Amygdala (tissue), 56 donors: ENCODE measurements around the gene AAMP.

Source experiments
- DNase-seq, 56 donors: peaks; one replicate each; lab custom pipeline; 2025; lab: John Stamatoyannopoulos, UW

The AAMP gene

GRCh38 chr2:218229851-218230250 lies 40.1 kb downstream of the AAMP start:
- DNase-seq: no peak

DNA sequence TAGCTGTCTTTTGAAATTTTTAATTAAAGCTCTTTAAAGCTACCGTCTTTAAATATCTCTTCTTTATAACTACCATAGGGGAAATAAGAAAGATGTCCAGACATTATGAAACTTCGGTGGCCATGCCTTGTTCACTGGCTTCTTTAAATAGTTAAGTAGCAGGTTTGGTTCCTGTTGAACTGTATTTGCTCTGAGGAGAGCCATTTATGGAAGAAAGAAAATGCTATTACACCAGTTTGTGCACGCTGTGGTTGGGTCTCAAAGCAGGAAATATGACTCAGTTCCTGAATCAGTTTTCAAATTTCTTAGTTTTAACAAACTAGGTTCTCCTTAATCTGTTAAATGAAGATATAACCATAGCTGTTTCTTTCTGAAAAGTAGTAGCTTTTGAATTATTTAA lies 40.7 kb downstream of the AAMP start:
- DNase-seq: peak in 1 of 56 donors; percentile 2

- DNase-seq: no peak
Observed at GRCh38 chr2:218228366-218229090, 41.4 kb downstream of the AAMP start.

DNA sequence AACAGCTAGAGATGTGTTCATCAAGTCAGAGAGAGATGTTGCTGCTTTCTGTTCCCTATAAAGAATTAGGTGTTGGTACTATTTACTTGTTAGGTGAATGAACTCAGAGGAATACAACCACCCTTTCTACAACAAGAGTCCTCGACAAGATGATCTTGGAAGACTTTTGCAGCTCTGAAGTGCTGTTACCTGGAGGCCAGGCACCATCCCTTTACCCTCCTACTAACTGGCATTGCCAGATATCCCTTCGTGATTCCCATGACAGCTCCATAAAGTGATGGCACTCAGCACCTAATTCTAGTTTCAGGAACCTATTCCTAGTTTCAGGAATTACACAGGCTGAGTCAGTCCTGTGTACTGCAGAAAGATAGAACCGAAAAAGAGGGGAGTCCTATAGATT lies 43.0 kb downstream of the AAMP start:
- DNase-seq: no peak

DNA sequence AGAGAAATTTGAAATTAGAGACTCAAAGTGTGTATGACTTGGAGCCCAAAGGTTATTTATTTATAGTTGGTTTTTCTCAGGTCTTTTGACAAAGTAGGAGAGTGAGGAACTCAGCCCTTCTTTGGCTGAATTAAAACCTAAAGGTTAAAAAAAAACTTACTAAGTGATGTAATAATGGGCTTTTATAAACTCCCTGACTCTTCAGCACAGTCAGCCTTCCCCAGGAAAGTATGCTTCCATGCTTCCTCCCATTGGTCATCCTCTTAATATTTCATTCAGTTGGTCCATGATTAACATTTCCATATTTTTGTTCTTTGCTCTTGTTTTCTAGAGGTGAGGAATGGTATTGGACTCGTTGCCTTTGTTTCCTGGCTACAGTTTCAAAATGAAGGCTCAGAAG lies 45.8 kb downstream of the AAMP start:
- DNase-seq: no peak

- no peak for DNase-seq
Observed at GRCh38 chr2:218223046-218223445, 46.9 kb downstream of the AAMP start.

DNA sequence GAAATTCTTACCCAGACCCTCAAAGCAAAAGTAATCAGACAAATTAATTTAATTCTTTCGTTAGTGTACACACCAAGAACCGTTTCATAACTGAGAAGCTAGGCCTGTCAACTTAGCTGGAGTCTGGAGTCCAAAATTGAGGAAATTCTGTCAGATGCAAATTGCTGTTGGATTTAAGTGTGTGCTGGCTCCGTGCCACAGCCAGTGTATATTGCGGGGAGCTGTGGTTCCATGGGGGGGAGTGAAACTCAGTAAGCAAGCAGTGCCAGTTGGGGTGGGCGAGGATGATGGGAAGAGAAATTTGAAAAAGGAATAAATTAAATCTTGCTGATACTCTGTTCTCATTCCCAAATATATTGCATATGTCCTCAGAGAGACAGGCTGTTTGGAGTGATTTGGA lies 48.9 kb downstream of the AAMP start:
- peak in 18 of 56 donors; percentile 1 to 42 (median 6) for DNase-seq

DNA sequence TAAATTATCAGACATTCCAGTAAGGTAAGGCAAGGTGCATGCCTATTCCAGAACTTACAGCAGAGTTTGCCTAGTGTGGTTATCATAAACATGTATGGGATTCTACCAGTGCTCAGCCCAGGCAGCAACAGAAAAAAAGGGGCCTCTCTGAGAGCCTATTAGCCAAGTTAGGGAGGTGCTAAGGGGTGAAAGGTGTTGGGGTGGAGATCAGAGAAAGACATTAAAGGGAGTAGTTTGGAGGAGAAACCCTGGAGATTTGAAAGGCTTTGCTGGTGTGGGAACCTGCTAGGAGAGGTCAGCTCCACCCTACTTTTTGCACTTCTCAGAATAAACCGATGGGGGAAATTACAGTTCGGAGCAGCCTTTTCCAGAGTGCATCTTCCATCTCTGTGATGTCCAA lies 50.0 kb downstream of the AAMP start:
- DNase-seq: no peak

- DNase-seq: no peak
Observed at GRCh38 chr2:218218268-218219185, 51.4 kb downstream of the AAMP start.

DNA sequence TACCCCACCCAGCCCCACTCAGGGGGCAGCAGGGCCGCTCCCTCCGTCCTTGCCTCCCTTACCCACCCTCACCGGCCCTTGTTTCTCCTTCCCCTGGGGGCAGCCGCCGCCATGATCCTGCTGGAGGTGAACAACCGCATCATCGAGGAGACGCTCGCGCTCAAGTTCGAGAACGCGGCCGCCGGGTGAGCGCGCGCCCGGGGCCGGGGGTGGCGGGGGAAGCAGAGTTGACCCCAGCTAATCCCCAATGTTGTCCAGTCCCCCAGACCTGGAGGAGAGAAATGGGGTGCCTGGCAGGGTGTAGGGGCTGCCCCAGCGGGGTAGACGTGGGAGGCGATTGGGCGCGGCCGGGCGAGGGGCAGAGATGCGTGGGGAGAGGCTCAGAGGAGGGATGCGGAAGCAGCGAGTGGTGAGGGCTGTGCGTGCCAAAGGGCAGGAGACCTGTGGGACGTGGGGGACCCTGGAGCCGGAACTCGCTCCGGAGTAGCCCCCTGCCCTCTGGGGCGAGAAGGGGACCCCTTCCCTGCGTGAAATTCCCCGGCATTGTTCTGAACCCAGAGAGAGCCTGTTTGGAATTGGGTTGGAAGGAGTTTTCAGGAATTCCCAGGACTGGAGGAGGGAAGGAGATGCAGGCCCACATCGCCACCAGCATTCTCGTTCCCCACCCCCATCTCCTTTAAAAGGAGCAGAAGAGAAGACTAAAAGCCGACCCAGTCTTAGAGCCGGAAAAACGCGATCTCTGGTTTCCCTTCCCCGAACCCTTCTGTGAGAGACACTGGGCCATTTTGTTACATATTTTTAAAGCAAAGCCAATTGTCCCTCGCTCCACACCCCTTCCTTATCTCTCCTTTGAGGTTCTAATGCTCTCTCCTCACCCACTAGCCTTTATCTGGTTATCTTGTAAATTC lies 52.3 kb downstream of the AAMP start:
- peak in 34 of 56 donors; percentile 16 to 68 (median 44) for DNase-seq

GRCh38 chr2:218216674-218217359 lies 53.1 kb downstream of the AAMP start, which contains the start of gene ARPC2:
ARPC2 (plus strand) TSS chr2:218217189; CDS start chr2:218217471, 282 bp downstream.
- DNase-seq: peak; percentile 59 to 96 (median 87)

DNA sequence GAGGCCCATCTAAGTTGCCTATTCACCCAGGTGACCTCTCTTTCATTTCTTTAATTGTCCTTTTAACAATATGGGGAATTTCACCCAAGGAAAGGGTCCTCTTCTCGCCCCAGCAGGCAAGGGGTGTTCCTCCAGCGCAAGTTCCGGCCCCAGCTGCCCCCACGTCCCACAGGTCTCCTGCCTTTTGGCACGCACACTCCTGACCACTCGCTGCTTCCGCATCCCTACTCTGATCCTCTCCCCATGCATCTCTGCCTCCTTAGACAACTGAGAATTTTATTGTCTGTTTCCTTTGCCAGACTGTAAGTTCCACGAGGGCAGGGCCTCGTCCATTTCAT lies 53.6 kb downstream of the AAMP start:
- DNase-seq: peak in 5 of 56 donors; percentile 4 to 19 (median 9)
